ENCODE measurements around the gene TRPM8. TPM values are rescaled to one million over a fixed set of nuclear protein-coding genes. Genes with fewer than 3 reads are reported as not detected.
"Not testable (repeated sequence)": the region's sequence is repeated elsewhere in the genome, so short reads cannot be mapped to it uniquely, and the experiment has no call there.

The TRPM8 gene
- total RNA-seq, 4 donors from 2014 or later: not detected

DNA sequence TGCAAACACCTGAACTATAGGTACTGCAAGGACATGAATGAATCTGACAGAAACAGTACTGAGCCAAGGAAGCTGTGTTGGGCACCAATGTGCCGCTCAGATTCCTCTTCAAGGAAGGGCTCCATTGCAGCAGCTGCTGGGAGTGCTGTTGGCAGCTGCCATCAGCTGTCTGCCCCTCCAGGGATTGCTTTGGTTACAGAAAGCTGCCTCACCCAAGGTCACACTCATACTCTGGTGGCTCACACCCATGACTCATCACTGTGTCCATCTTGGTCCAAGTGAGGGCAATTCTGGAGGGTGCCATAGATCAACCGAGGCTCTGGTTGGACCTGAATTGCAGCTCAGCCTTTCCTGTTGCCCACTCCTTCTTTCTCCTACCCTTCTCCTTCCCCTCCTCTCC lies 24.4 kb upstream of the TRPM8 start:
- no peaks in the 10 kb centered on the region for H3K36me3 ChIP-seq
- intact Hi-C loops (cut with DNase I): no loop called here
- H3K4me3 ChIP-seq (replicated peaks in 1 of 3): no peak overlapping the region
- H3K27ac ChIP-seq: no peak overlapping the region
- H3K27me3 ChIP-seq: no peaks in the 10 kb centered on the region
- WGBS, 2 donors: 81 to 88% methylated on average over 2 of the region's 2 CpGs
- DNase-seq: no peak
- H3K9me3 ChIP-seq: no peaks in the 10 kb centered on the region
- TF ChIP-seq, protein P1, sequence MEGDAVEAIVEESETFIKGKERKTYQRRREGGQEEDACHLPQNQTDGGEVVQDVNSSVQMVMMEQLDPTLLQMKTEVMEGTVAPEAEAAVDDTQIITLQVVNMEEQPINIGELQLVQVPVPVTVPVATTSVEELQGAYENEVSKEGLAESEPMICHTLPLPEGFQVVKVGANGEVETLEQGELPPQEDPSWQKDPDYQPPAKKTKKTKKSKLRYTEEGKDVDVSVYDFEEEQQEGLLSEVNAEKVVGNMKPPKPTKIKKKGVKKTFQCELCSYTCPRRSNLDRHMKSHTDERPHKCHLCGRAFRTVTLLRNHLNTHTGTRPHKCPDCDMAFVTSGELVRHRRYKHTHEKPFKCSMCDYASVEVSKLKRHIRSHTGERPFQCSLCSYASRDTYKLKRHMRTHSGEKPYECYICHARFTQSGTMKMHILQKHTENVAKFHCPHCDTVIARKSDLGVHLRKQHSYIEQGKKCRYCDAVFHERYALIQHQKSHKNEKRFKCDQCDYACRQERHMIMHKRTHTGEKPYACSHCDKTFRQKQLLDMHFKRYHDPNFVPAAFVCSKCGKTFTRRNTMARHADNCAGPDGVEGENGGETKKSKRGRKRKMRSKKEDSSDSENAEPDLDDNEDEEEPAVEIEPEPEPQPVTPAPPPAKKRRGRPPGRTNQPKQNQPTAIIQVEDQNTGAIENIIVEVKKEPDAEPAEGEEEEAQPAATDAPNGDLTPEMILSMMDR (IDR thresholded peaks at IDR 0.05): no peak
- TF ChIP-seq POLR2A (IDR thresholded peaks at IDR 0.05): no peak
- H3K4me1 ChIP-seq: no peaks in the 10 kb centered on the region

DNA sequence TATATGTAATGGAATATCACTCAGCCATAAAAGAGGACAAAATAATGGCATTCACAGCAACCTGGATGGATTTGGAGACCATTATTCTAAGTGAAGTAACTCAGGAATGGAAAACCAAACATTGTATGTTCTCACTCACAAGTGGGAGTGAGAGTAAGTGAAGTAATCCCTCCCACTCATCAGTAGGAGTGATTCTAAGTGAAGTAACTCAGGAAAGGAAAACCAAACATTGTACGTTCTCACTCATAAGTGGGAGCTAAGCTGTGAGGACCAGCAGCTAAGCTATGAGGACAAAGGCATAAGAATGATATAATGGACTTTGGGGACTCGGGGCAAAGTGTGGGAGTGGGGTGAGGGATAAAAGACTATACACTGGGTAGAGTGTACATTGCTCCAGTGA lies 20.9 kb upstream of the TRPM8 start:
- H3K27me3 ChIP-seq; H3K27ac ChIP-seq; H3K4me3 ChIP-seq (replicated peaks in 1 of 3); H3K4me1 ChIP-seq; intact Hi-C loops (cut with DNase I); H3K36me3 ChIP-seq; DNase-seq; H3K9me3 ChIP-seq: not testable (repeated sequence)
- 50 to 62% methylated on average over 2 of the region's 2 CpGs for WGBS, 2 donors

DNA sequence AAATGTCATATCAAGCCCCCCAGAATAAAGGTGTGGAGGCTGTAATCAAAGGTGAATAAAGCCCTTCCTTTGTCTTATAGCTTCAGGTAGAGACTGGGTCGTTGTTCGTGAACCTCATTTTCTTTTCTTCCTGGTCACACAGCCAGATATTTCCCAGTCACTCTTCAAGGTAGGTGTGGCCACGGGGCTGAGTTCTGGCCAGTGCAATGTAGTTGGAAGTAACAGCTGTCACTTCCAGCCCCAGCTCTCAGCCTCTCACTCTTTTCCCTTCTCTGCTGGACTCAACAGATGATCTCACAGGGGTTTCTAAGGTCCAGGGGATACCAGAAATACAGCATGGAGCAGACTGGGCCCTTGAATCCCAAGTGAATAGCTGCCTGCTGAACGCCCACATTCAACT lies 15.8 kb upstream of the TRPM8 start:
- Histone ChIP-seq H3K4me1 (no peaks in the 10 kb centered on the region), H3K27ac (no peak overlapping the region), H3K36me3 (no peaks in the 10 kb centered on the region), H3K4me3 (replicated peaks in 1 of 3) (no peak overlapping the region), H3K27me3 (no peaks in the 10 kb centered on the region), H3K9me3 (no peaks in the 10 kb centered on the region)
- intact Hi-C loops (cut with DNase I): no loop called here
- WGBS, 2 donors: 69 to 77% methylated on average over 4 of the region's 4 CpGs
- no peak for DNase-seq
- TF ChIP-seq POLR2A (IDR thresholded peaks at IDR 0.05): no peak
- TF ChIP-seq, protein P1 (IDR thresholded peaks at IDR 0.05): no peak

DNA sequence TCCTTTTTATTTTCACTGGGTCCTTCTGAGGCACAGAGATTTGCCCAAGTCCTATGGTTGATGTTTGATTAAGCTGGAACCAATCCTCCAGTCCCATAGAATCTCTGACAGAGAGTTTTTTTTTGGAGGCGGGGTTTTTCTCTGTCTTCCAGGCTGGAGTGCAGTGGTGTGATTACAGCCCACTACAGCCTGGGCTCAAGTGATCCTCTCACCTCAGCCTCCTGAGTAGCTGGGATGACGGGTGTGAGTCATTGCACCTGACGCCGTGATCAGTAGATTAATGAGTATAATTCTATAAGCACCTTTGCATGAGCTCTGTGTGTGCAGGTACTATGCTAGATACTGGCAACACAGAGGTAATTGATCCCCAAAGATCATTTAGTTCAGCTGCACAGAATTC lies 15.3 kb upstream of the TRPM8 start:
- Histone ChIP-seq H3K27ac (no peak overlapping the region), H3K27me3 (no peaks in the 10 kb centered on the region), H3K36me3 (no peaks in the 10 kb centered on the region), H3K4me3 (replicated peaks in 1 of 3) (no peak overlapping the region), H3K9me3 (no peaks in the 10 kb centered on the region), H3K4me1 (no peaks in the 10 kb centered on the region)
- WGBS, 2 donors: 57% methylated on average over 4 of the region's 4 CpGs
- TF ChIP-seq POLR2A (IDR thresholded peaks at IDR 0.05): no peak
- TF ChIP-seq, protein P1 (IDR thresholded peaks at IDR 0.05): no peak
- intact Hi-C loops (cut with DNase I): no loop called here
- no peak for DNase-seq

DNA sequence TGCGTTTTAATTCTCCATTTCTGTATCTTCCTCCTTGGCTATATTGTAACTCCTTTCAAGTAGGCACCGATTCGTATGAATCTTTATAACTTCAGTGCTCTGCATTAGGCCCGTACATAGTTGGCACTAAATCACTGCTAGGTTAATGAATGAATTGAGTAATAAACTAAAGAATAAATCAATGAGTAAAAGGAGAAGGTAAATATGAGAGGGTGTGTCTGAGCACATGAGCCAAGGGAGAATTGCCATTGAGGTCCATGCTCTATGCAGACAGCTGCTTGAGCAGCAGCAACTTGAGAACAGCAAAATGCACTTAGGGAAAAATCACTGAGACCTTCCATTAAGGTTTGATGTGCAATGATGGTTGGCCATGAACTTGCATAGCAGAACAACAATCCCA lies 11.2 kb upstream of the TRPM8 start:
- DNase-seq: no peak
- intact Hi-C loops (cut with DNase I): no loop called here
- no peaks in the 10 kb centered on the region for H3K4me1 ChIP-seq
- no peak overlapping the region for H3K27ac ChIP-seq
- H3K27me3 ChIP-seq: no peaks in the 10 kb centered on the region
- H3K36me3 ChIP-seq: no peaks in the 10 kb centered on the region
- WGBS, 2 donors: 90 to 94% methylated on average over 4 of the region's 4 CpGs
- H3K4me3 ChIP-seq (replicated peaks in 1 of 3): no peak overlapping the region
- TF ChIP-seq POLR2A (IDR thresholded peaks at IDR 0.05): no peak
- TF ChIP-seq, protein P1 (IDR thresholded peaks at IDR 0.05): no peak
- no peaks in the 10 kb centered on the region for H3K9me3 ChIP-seq

DNA sequence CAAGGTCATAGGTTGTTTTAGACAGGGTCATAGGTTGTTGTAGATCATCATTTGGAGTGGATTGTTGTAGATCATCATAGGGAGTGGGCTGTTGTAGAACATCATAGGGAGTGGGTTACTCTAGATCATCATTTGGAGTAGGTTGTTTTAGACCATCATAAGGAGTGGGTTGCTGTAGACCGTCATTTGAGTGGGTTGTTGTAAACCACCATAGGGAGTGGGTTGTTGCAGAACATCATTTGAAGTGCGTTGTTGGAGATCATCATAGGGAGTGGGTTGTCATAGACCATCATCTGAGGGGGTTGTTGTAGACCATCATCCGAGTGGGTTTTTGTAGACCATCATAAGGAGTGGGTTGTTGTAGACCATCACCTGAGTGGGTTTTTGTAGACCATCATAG lies 9.5 kb upstream of the TRPM8 start:
- Histone ChIP-seq H3K27ac (no peak overlapping the region), H3K4me1 (no peaks in the 10 kb centered on the region), H3K9me3 (no peaks in the 10 kb centered on the region), H3K4me3 (replicated peaks in 1 of 3) (no peak overlapping the region), H3K36me3 (no peaks in the 10 kb centered on the region), H3K27me3 (no peaks in the 10 kb centered on the region)
- no peak for TF ChIP-seq POLR2A (IDR thresholded peaks at IDR 0.05)
- TF ChIP-seq, protein P1 (IDR thresholded peaks at IDR 0.05): no peak
- 88% methylated on average over 3 of the region's 3 CpGs for WGBS, 2 donors
- intact Hi-C loops (cut with DNase I): no loop called here
- DNase-seq: no peak
